Suprapubic skin (tissue), 4 donors: Measurements from ENCODE around the gene SPRY4.

Experiments used
- CTCF ChIP-seq, 2 donors: fragments of 200-600 bp in 1 of 2; fragments of 450-650 bp in 1 of 2; sonication (generic) in 1 of 2; IDR thresholded peaks; one replicate each; pipeline ENCODE4 v1.5.1; 2016 to 2019; ENCODE audit warnings: antibody characterized with exemption in 2 of 2, mild to moderate bottlenecking in 1 of 2, moderate library complexity in 1 of 2
- EP300 ChIP-seq: sonication (generic); formaldehyde crosslinking; IDR thresholded peaks from one replicate; pipeline ENCODE4 v1.6.1; 2017; ENCODE audit warnings: antibody characterized with exemption
- POLR2A ChIP-seq, 2 donors: fragments of 450-650 bp; IDR thresholded peaks; one replicate each; pipeline ENCODE4 v1.6.1; 2017; ENCODE audit warnings: antibody characterized with exemption in 2 of 2, mild to moderate bottlenecking in 2 of 2, moderate library complexity in 2 of 2
- POLR2AphosphoS5 ChIP-seq, 3 donors: sonication (generic); formaldehyde crosslinking; IDR thresholded peaks; one replicate each; pipeline ENCODE4 v1.6.1; 2017; ENCODE audit warnings: antibody characterized with exemption in 3 of 3

GRCh38 chr5:142303565-142303964, 21.3 kb downstream of the SPRY4 start:
- TF ChIP-seq POLR2A (IDR thresholded peaks at IDR 0.05) = no peak
- TF ChIP-seq CTCF (IDR thresholded peaks at IDR 0.05) = no peak
- no peak for TF ChIP-seq POLR2AphosphoS5 (IDR thresholded peaks at IDR 0.05)
- TF ChIP-seq EP300 = no peak
